IMR-90 (cell line): ENCODE results near the gene OR6S1. TPM values are rescaled to one million over a fixed set of nuclear protein-coding genes. Genes with fewer than 3 reads are reported as not detected.

ENCODE experiments used
- ATAC-seq: fragments of 200-7000 bp; cut with Tn5 transposase; 2 replicates; pipeline ENCODE4 v1.9.1; 2020; ENCODE audit warnings: low read depth, mild to moderate bottlenecking, moderate library complexity
- BruUV-seq: library from RNA; stranded (reverse); fragments of 400-500 nt; replicated peaks from 2 replicates; lab custom pipeline; 2021; lab: Mats Ljungman, UMichigan
- CTCF ChIA-PET: fragments of 300-600 bp; formaldehyde crosslinking; extraction: SDS; loops from one replicate; lab custom pipeline; 2021; ENCODE audit warnings: antibody characterized with exemption; lab: Yijun Ruan, JAX
- POLR2A ChIA-PET: fragments of 300-600 bp; sonication (Branson Sonifier 250); formaldehyde crosslinking; loops from one replicate; lab custom pipeline; 2022; ENCODE audit warnings: antibody characterized with exemption; ENCODE audit not compliant: unreplicated experiment; lab: Charles Lee
- DNase-seq: peaks from one replicate; pipeline ENCODE4 v3.0.0; 2013
- H2AFZ ChIP-seq: replicated peaks from 2 replicates; pipeline ENCODE3; 2013; ENCODE audit warnings: low read length, mild to moderate bottlenecking; ENCODE audit not compliant: poor library complexity
- H2AK5ac ChIP-seq: 2 replicates; pipeline ENCODE4 v1.6.1; 2013; ENCODE audit warnings: low read depth, low read length, inconsistent platforms
- H2AK9ac ChIP-seq: replicated peaks from 2 replicates; pipeline ENCODE3; 2013; ENCODE audit warnings: mild to moderate bottlenecking, low read depth, low read length, moderate library complexity; ENCODE audit not compliant: poor library complexity
- H2BK120ac ChIP-seq: 2 replicates; pipeline ENCODE4 v1.6.1; 2013; ENCODE audit warnings: low read depth, low read length, inconsistent platforms
- H2BK15ac ChIP-seq: 3 replicates; pipeline ENCODE4 v1.6.1; 2013; ENCODE audit warnings: low read depth, low read length, inconsistent platforms
- H2BK20ac ChIP-seq: 2 replicates; pipeline ENCODE4 v1.6.1; 2013; ENCODE audit warnings: low read depth, mild to moderate bottlenecking, inconsistent platforms, low read length, moderate library complexity
- H2BK5ac ChIP-seq: 2 replicates; pipeline ENCODE4 v1.6.1; 2013; ENCODE audit warnings: mild to moderate bottlenecking, low read depth, low read length, inconsistent platforms; ENCODE audit not compliant: poor library complexity, severe bottlenecking
- H3K14ac ChIP-seq: replicated peaks from 2 replicates; pipeline ENCODE4 v1.6.1; 2013; ENCODE audit warnings: low read depth, low read length, inconsistent platforms
- H3K18ac ChIP-seq: 2 replicates; pipeline ENCODE4 v1.6.1; 2013; ENCODE audit warnings: low read depth, low read length, control low read depth
- H3K23ac ChIP-seq: 2 replicates; pipeline ENCODE4 v1.6.1; 2013; ENCODE audit warnings: low read depth, low read length, inconsistent platforms
- H3K27ac ChIP-seq: 2 replicates; pipeline ENCODE4 v1.5.1; 2013; ENCODE audit warnings: mild to moderate bottlenecking, control low read depth, low read length; ENCODE audit not compliant: insufficient read depth
- H3K27me3 ChIP-seq: 2 replicates; pipeline ENCODE4 v1.6.1; 2013; ENCODE audit warnings: low read length; ENCODE audit not compliant: control insufficient read depth, insufficient read depth
- H3K36me3 ChIP-seq: 2 replicates; pipeline ENCODE4 v1.6.1; 2013; ENCODE audit warnings: low read length, mixed read lengths; ENCODE audit not compliant: control insufficient read depth, insufficient read depth
- H3K4ac ChIP-seq: 2 replicates; pipeline ENCODE4 v1.6.1; 2013; ENCODE audit warnings: low read depth, low read length, inconsistent platforms
- H3K4me1 ChIP-seq: 2 replicates; pipeline ENCODE4 v1.6.1; 2013; ENCODE audit warnings: low read length, mixed read lengths; ENCODE audit not compliant: control insufficient read depth, insufficient read depth
- H3K4me2 ChIP-seq: 2 replicates; pipeline ENCODE4 v1.6.1; 2013; ENCODE audit warnings: low read depth, mild to moderate bottlenecking, control low read depth, low read length, moderate library complexity
- H3K4me3 ChIP-seq: 2 replicates; pipeline ENCODE4 v1.5.1; 2013; ENCODE audit warnings: low read depth, mild to moderate bottlenecking, control low read depth, low read length, moderate library complexity; ENCODE audit not compliant: insufficient read depth
- H3K56ac ChIP-seq: 2 replicates; pipeline ENCODE4 v1.6.1; 2013; ENCODE audit warnings: low read length, inconsistent platforms; ENCODE audit not compliant: insufficient read depth; ENCODE audit errors: extremely low read depth
- H3K79me1 ChIP-seq, 2 experiments: 2 replicates each; pipeline ENCODE4 v1.6.1; 2013; ENCODE audit warnings: low read length in 2 of 2, inconsistent platforms in 1 of 2, low read depth in 1 of 2
- H3K9ac ChIP-seq: 2 replicates; pipeline ENCODE4 v1.6.1; 2013; ENCODE audit warnings: low read depth, low read length, control low read depth
- H3K9me1 ChIP-seq: 2 replicates; pipeline ENCODE4 v1.6.1; 2013; ENCODE audit warnings: low read length, inconsistent platforms; ENCODE audit not compliant: insufficient read depth
- H3K9me3 ChIP-seq: 2 replicates; pipeline ENCODE4 v1.6.1; 2013; ENCODE audit warnings: low read length; ENCODE audit not compliant: control insufficient read depth, insufficient read depth
- H4K20me1 ChIP-seq: 2 replicates; pipeline ENCODE4 v1.6.1; 2013; ENCODE audit warnings: low read length, inconsistent platforms; ENCODE audit not compliant: insufficient read depth
- H4K5ac ChIP-seq: 2 replicates; pipeline ENCODE4 v1.6.1; 2013; ENCODE audit warnings: mild to moderate bottlenecking, low read depth, low read length, control low read depth
- H4K8ac ChIP-seq, 2 experiments: 2 replicates each; pipeline ENCODE4 v1.6.1; 2013; ENCODE audit warnings: low read depth in 2 of 2, low read length in 2 of 2, control low read depth in 1 of 2, inconsistent platforms in 1 of 2
- H4K91ac ChIP-seq: 2 replicates; pipeline ENCODE4 v1.6.1; 2013; ENCODE audit warnings: low read depth, low read length, inconsistent platforms; ENCODE audit not compliant: insufficient read depth
- CEBPB ChIP-seq: IDR thresholded peaks from 2 replicates; pipeline ENCODE4 v1.6.1; 2012; ENCODE audit warnings: low read depth, low read length, improper control_type of control experiment
- CHD1 ChIP-seq: IDR thresholded peaks from 2 replicates; pipeline ENCODE4 v1.6.1; 2012; ENCODE audit warnings: low read depth, low read length, improper control_type of control experiment
- CTCF ChIP-seq: conservative IDR thresholded peaks from 2 replicates; pipeline ENCODE4 v1.5.1; 2012; ENCODE audit warnings: mild to moderate bottlenecking, low read depth, low read length, improper control_type of control experiment
- FOS ChIP-seq: fragments of 150-350 bp; IDR thresholded peaks from 2 replicates; pipeline ENCODE4 v1.6.1; 2016; ENCODE audit warnings: low read depth, low read length
- MXI1 ChIP-seq: IDR thresholded peaks from 2 replicates; pipeline ENCODE4 v1.6.1; 2012; ENCODE audit warnings: low read depth, mild to moderate bottlenecking, low read length, moderate library complexity, borderline replicate concordance
- NFE2L2 ChIP-seq: fragments of 150-350 bp; IDR thresholded peaks from 2 replicates; pipeline ENCODE4 v1.6.1; 2016; ENCODE audit warnings: low read depth, mild to moderate bottlenecking, low read length
- RCOR1 ChIP-seq: IDR thresholded peaks from 2 replicates; pipeline ENCODE4 v1.6.1; 2012; ENCODE audit warnings: mild to moderate bottlenecking, low read length, improper control_type of control experiment; ENCODE audit not compliant: insufficient replicate concordance
- RFX5 ChIP-seq: IDR thresholded peaks from 2 replicates; pipeline ENCODE4 v1.8.0; 2012; ENCODE audit warnings: low read depth, mild to moderate bottlenecking, low read length, moderate library complexity
- WGBS, 2 experiments: methylation state at CpG; one replicate each; pipeline versions ENCODE4 v1.1.5 to v1.1.7; 2013; ENCODE audit warnings: missing lambda C conversion rate in 2 of 2; ENCODE audit not compliant: insufficient read length in 1 of 2; ENCODE audit errors: extremely low coverage in 2 of 2; 5-methylcytosine and 5-hydroxymethylcytosine counted together
- dilution Hi-C: fragments of 300-500 bp; cut with HindIII; formaldehyde crosslinking; loops from one replicate; pipeline ENCODE4 v1.14.3; 2018; ENCODE audit warnings: low sequenced_read_pairs; ENCODE audit not compliant: unreplicated experiment
- in situ Hi-C: fragments of 300-500 bp; cut with MboI; formaldehyde crosslinking; loops from 3 replicates; pipeline ENCODE4 v1.14.3; 2019; ENCODE audit warnings: low sequenced_read_pairs, inconsistent platforms, mixed read lengths
- intact Hi-C: fragments of 100-400 bp; cut with micrococcal nuclease; formaldehyde crosslinking; loops from 2 replicates; pipeline ENCODE4 v1.10.0; 2022
- polyA plus RNA-seq, 3 experiments: library from polyadenylated mRNA; depleted of rRNA; stranded (reverse); fragments of >200 nt; gene quantifications; 2 replicates each; pipeline ENCODE4 v1.2.3, GENCODE V29; 2012; ENCODE audit warnings: low replicate concordance in 1 of 3
- total RNA-seq: library from RNA; depleted of rRNA; stranded (reverse); fragments of >200 nt; gene quantifications from 2 replicates; pipeline ENCODE4 v1.2.3, GENCODE V29; 2012
- TF ChIP-seq, protein P1 (sequence below): fragments of 150-350 bp; IDR thresholded peaks from 2 replicates; pipeline ENCODE4 v1.6.1; 2017; ENCODE audit warnings: mild to moderate bottlenecking, antibody characterized with exemption, low read length, low read depth

Gene OR6S1
- total and polyA plus RNA-seq, 2 of the 4 experiments (the other 2 are of a cell fraction): not detected

GRCh38 chr14:20601522-20601921 lies 40.0 kb downstream of the OR6S1 start:
- intact Hi-C loops (no loop called here), in situ Hi-C loops (no loop called here), dilution Hi-C loops (no loop called here)
- Histone ChIP-seq H3K9me3 (no peaks in the 10 kb centered on the region), H3K4me2 (no peak overlapping the region), H3K4me1 (no peaks in the 10 kb centered on the region), H3K36me3 (no peaks in the 10 kb centered on the region), H3K9me1 (no peaks in the 10 kb centered on the region), H2BK120ac (no peak overlapping the region), H4K20me1 (no peaks in the 10 kb centered on the region), H3K27ac (no peak overlapping the region), H2BK5ac (no peak overlapping the region), H2BK20ac (no peak overlapping the region), H2AK9ac (no peak overlapping the region), H2BK15ac (no peak overlapping the region), H3K14ac (no peak overlapping the region), H3K9ac (no peak overlapping the region), H2AFZ (no peak overlapping the region), H3K4ac (no peak overlapping the region), H4K5ac (no peak overlapping the region), H4K8ac (no peak overlapping the region), H3K18ac (no peak overlapping the region), H3K56ac (no peak overlapping the region), H3K79me1 (no peaks in the 10 kb centered on the region), H3K4me3 (no peak overlapping the region), H2AK5ac (no peak overlapping the region), H4K91ac (no peak overlapping the region), H3K27me3 (no peaks in the 10 kb centered on the region), H3K23ac (no peak overlapping the region)
- CTCF ChIA-PET: no interaction called here
- BruUV-seq: no TSS peak
- TF ChIP-seq NFE2L2 (no peak), CTCF (no peak), FOS (no peak), RCOR1 (no peak), CEBPB (no peak), MXI1 (no peak), CHD1 (no peak), RFX5 (no peak)
- TF ChIP-seq, protein P1, sequence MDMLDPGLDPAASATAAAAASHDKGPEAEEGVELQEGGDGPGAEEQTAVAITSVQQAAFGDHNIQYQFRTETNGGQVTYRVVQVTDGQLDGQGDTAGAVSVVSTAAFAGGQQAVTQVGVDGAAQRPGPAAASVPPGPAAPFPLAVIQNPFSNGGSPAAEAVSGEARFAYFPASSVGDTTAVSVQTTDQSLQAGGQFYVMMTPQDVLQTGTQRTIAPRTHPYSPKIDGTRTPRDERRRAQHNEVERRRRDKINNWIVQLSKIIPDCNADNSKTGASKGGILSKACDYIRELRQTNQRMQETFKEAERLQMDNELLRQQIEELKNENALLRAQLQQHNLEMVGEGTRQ: no peak
- POLR2A ChIA-PET: no interaction called here
- ATAC-seq (no peak), DNase-seq (no peak)
- WGBS, 2 experiments: 62% methylated on average over 7 of the region's 12 CpGs; no CpG with 5 or more reads in 1 of the 2 experiments
